NCI-H2196 (cell line): ENCODE data around the gene TSG101.

Experiments
- DNase-seq: peaks from one replicate; lab custom pipeline; 2025; ENCODE audit not compliant: unreplicated experiment; lab: John Stamatoyannopoulos, UW

The TSG101 gene

GRCh38 chr11:18526521-18527296 lies at the start of gene TSG101:
TSG101 (minus strand) TSS chr11:18526942; CDS start chr11:18526816, 126 bp downstream.
- peak; percentile 86 for DNase-seq

- no peak for DNase-seq
These were observed 48.6 kb upstream of the TSG101 start for GRCh38 chr11:18575361-18575760.

- DNase-seq: no peak
These were observed 40.3 kb upstream of the TSG101 start for GRCh38 chr11:18567081-18567480.

- DNase-seq: no peak
These were observed 39.7 kb upstream of the TSG101 start for GRCh38 chr11:18566406-18566805.

- no peak for DNase-seq
These were observed 37.4 kb upstream of the TSG101 start for GRCh38 chr11:18564149-18564548.

GRCh38 chr11:18563090-18563730 lies 36.5 kb upstream of the TSG101 start:
- no peak for DNase-seq

GRCh38 chr11:18548001-18548400 lies 21.3 kb upstream of the TSG101 start:
- no peak for DNase-seq

GRCh38 chr11:18540207-18541009 lies 13.7 kb upstream of the TSG101 start:
- peak; percentile 60 for DNase-seq

GRCh38 chr11:18536209-18536608 lies 9.5 kb upstream of the TSG101 start:
- DNase-seq: peak; percentile 30

- DNase-seq: no peak
These were observed 7.5 kb upstream of the TSG101 start for GRCh38 chr11:18534245-18534644.

GRCh38 chr11:18533365-18533764 lies 6.6 kb upstream of the TSG101 start:
- DNase-seq: no peak

GRCh38 chr11:18527512-18527911 lies 770 bp upstream of the TSG101 start:
- no peak for DNase-seq

- DNase-seq: no peak
These were observed 617 bp downstream of the TSG101 start for GRCh38 chr11:18526130-18526520.

- DNase-seq: no peak
These were observed 2.5 kb downstream of the TSG101 start for GRCh38 chr11:18524248-18524647.

GRCh38 chr11:18523084-18523483 lies 3.7 kb downstream of the TSG101 start:
- DNase-seq: no peak

- no peak for DNase-seq
These were observed 4.4 kb downstream of the TSG101 start for GRCh38 chr11:18522388-18522787.

- DNase-seq: no peak
These were observed 5.6 kb downstream of the TSG101 start for GRCh38 chr11:18521122-18521521.

GRCh38 chr11:18502352-18502751 lies 24.4 kb downstream of the TSG101 start:
- no peak for DNase-seq

- DNase-seq: no peak
These were observed 25.1 kb downstream of the TSG101 start for GRCh38 chr11:18501629-18502028.

GRCh38 chr11:18498039-18498438 lies 28.7 kb downstream of the TSG101 start:
- no peak for DNase-seq

GRCh38 chr11:18495703-18496102 lies 31.0 kb downstream of the TSG101 start:
- no peak for DNase-seq

- no peak for DNase-seq
These were observed 31.5 kb downstream of the TSG101 start for GRCh38 chr11:18495271-18495670.
